Measurements from ENCODE around the gene TRAFD1.

Gene TRAFD1

DNA sequence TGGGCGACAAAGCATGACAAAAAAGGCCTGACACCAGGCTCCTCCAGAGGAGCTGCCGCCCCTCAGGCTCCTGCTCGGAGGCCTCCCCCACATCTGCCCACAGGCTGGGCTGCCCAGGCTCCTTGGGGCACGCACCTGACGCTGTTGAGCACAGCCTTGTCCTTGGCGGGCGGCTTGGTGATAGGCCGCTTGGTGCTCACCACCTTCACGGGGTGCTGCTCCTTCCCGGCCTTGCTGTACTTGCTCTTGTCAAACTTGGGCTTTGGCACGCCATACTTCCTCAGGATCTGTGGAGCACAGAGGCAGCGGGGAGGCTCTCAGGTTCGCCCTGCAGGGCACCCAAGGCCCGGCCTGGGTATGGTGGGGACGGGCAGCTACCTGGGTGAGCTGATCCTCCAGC is 53.4 kb downstream of the TRAFD1 start:
- DNase-seq, result no peak

DNA sequence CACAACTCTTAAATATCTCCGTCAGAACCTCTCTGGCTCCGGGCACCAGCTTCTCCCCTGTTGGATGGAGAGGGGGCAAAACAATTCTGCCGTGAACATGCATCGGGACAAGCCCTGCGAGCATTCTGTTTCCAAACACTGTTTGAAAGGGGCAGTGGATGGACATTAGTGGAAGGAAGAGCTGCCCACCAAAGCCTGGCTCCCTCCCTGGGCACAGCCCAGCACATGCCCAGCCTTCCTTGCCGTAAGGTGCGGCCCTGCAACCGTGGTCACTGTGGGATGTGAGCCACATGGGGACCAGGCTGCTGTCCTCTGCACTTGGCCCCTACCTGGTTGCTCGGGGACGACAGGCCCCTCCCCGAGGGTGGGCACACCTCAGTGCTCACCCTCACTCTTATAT is 54.0 kb downstream of the TRAFD1 start:
- DNase-seq, result no peak

DNA sequence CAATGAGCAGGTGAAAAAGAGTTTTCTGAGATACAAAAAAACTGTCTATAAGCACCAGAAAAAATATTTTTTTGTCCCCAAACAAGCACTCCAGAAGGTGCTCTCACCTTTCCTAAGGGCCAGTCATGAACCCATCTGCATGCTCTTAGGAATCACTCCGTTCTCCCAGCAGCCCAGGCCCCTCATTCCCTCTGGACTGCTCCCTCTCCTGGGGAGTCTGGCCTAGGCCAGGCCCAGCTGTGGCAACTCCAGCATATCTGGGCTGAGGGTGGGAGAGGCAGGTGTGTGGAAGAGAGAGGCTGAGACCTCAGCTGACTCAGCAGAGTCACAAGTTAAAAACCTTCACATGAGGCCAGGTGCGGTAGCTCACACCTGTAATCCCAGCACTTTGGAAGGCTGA is 54.6 kb downstream of the TRAFD1 start:
- no peak for DNase-seq

DNA sequence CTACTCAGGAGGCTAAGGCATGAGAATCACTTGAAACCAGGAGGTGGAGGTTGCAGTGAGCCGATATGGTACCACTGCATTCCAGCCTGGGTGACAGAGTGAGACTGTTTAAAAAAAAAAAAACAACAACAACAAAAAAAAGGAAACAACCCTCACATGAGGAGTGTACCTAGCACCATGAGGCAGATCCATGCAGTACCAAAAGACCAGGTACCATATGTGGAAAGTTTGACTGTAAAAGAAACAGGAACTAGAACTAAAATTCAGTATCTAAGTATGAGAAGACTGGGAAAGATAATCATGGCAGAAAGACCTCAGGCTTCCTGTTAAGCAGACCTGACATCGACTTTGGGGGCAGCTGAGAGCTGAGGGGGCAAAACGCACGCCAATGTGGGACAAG is 55.1 kb downstream of the TRAFD1 start:
- no peak for DNase-seq

DNA sequence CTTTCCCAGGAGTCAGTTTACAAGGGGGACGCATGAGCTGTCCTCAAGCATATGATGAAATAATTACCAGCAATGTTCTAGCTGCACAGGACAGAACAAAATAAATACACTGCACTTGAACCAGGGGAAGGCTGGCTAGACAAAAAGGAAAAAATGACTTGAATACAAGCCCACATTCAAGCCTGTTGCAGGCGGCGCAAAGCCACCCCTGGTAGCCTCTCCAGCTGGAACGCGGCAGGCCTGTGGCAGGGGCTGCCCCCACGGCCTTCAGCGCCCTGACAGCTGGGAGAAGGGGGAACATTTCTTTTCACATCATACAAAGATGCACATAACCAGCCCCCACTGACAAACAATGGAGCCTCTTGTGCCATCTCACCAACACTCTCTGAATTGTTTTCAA is 57.1 kb downstream of the TRAFD1 start:
- no peak for DNase-seq

DNA sequence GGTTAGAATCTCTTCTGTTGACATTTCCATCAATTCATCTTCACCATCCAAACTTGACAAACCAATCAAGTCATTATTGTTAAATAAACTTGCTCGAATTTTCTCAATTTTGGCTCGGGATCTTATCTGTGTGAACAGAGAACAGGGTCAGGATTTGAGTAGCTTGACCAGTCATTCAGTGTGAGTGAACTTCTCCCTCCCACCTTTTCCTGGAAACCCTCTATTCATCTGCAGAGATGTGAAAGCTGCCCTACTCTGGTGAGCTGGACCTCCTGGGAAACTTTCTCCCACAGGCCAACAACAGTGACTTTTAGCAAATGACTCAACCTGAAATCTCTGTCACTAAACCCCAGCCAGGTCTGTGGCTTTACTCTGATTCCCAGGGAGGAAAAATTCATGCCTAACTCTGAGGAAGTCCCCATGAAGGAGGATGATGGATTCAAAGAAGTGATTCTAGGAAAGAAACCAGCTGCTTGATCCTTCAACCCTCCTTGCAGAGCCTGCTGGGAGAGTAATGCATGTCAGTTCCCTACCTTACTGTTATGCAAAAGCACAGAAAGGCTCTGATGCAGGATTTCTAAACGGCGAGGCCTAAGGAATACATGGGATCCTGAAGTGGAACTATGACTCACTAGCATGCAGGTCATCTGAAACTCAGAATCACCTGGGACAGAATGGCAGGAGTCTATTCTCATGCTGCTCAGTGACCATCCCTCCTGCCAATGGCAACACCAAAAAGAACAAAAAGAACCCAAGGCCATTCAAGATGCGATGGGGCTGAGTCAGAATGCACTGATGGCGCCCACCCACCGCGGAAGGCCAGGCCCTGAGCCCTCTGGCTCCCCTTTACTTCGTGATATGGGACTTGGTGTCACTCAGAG is 58.0 kb downstream of the TRAFD1 start:
- no peak for DNase-seq

DNA sequence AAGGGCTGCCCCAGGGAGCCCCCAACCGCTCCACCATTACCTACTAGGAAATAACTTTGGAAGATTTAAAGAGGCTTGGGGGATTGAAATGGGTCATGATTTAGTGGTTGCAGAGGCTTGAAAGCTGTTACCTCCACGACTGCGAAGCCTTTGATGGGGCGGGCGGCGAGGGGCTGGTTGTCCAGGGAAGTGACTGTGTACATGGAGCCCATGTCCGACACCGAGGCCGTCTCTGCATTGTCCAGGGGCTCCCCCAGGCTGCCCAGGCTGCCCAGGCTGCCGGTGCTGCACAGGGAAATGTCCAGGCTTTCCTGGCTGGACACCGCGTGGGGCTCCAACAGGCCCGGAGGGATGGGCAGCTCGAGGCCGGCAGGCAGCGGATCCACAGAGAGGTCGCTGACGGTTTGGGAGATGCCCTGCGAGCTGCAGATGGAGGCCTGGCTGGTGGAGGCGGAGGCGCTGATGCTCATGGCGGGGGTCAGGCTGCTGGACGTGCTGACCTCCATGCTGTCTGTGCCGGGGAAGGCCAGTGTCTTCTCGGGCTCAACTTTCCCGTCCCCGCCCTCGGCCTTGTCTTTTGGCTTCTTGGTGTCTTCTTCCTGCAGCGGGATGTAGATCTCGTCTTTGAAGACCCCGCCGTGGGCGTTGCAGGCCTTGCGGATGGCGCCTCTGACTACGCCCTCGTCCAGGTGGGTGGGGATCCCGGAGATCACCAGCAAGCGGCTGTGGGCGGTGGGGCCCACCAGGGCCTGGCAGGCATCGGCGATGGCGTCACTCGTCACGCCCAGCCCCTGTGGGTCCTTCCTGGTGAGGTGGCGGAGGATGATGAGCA is 58.9 kb downstream of the TRAFD1 start:
- no peak for DNase-seq

DNA sequence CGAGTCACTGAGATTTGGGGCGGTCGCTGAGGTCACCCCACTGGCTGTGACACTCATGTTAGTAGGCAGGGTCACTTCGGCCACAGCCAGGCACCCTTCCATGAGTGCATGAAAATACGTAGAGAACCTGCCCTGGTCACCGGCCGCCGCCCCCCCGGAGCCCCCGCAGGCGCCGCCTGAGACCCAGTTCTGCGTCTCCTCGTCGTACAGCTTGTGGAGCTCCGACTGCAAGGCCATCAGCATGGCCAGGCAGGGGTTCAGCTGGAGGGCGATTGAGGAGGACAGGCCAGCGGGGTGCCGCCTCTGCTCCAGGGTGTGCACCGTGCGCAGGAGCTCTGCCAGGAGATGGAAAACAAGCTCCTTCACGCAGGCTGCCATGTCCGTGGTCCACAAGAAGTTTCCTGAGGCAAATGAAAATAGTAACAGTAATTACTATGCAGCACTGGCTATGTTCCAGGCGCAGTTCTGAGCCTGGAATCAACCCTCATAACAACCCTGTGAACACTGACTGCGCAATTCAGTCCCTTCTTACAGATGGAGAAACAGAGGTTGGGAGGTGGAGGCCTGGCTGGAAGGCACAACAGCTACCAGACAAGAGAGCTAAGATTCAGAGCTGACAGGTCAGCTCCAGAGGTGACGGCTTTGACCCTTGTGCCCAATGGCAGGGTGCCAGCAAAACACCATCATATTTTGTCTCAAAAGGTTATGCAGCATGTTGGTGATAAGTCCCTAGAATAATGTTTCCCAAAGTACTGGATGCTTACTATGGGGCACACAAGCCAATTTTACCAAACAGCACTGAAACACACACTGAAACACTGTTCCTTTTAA is 59.9 kb downstream of the TRAFD1 start:
- DNase-seq, result no peak

DNA sequence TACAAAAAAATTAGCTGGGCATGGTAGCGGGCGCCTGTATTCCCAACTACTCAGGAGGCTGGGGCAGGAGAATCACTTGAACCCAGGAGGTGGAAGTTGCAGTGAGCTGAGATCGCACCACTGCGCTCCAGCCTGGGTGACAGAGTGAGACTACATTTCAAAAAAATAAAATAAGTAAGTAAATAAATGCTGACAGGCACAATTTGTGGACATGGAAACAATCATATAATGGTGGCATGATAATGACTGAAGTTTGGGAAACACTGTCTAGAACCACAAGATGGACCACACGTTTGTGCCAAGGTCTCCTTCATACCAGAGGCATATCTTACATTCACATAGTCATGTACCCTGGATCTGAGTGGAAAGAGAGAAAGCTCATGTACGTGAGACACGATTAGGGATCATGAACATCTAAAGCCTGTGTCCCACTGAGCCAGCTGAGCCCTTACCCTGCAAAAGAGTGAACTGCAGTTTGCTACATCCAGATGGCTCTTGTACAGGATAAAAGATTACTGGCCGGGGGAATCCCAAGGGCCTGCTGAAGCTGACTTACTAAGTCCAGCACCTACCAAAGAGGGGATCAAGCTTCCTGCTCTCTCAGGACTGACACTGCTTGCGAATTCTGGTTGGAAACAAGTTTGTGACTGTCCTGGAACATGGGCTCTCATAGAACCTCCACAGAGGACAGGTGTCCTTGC is 62.9 kb downstream of the TRAFD1 start:
- DNase-seq, result no peak

DNA sequence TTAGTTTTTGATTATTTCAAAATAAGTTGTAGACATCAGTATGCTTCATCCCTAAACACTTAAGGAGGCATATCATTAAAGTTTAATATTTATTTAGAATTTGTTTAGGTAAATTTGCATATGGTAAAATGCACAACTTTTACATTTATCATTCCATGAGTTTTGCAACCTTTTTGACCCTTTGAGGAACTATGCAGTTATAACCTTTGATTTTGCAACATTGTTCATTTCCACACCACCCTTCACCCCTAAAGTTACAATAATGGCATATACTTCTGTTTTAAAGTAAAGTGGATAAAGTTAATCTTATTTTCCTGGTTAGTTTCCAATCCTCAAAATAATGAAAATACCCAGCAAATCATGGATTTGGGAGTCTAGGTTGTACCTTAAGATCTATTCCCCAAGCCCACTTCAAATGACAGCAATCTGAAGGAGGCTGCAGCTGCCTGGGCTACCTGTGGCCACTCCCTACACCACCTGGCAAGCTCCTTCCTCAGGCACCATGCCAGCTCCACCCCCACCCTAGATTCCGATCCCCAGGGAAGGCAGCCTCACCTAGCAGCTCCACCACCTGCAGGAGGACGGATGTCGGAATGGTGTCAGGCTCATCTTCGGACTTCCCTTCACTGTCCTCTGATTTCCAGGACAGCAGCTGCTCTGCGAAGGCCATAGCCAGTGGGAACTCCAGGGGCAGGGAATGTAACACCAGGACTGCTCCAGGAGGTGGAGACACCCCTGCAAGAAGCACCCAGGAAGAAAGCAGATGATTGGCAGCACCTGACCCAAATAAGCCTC is 65.1 kb downstream of the TRAFD1 start:
- DNase-seq, result peak; percentile 91

DNA sequence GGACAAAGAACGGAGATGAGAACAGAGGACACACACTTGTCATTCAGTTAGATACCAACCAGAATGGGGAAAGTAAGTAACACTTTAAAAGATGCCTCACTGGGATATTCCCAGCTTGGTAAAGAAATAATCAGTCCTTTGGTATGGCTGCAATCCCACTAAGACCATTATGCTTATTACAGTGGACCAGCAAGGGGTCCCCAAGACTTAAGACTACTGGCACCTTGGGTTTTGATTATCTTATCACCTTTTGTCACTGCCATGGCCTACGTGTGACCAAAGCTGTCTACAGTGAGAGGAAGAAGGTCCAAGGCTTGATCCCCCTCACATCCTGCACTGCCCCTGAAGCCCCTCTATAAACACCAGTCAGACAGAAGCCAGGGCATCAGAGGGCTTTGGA is 65.8 kb downstream of the TRAFD1 start:
- no peak for DNase-seq

DNA sequence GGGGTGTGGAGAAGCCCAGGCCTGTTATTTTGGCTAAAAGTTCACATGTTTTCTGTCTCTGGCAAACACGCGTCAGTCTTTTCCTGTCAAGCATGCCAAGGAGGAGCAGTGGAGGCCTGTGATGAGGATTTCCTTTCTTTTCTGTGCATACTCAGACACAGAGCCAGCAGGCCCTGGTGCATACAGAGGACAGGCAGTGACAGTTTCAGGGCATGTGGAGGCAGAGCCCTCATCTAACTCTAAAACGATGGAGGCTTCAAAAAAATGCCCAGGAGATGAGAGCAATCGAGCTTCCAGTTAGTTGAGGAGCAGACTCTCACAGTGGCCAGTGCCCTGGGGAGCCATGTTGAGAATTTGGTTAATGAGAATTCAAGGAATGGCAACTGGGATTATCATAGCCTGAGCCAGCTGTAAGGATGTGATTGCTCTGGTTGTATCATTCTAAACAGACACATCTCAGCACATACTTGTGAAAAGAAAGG is 66.5 kb downstream of the TRAFD1 start:
- peak; percentile 62 for DNase-seq

DNA sequence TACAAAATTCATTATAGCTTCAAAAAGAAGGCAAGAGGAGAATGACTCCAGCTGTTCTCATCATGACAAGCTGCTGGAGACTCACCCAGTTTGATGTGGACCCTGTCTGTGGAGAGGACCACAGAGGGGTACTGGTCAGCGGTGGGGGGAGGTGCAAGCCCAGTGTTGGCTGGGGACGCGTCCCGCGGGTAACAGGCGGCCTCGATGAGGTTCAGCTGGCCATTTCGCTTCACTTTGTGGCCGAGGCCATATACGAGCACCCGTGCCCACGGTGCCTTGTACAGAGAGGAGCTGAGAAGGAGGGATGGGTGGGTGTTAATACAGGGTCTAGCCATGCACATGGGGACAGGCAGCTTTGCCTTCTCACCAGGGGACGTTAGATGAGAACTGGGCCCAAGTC is 67.1 kb downstream of the TRAFD1 start:
- DNase-seq, result no peak

DNA sequence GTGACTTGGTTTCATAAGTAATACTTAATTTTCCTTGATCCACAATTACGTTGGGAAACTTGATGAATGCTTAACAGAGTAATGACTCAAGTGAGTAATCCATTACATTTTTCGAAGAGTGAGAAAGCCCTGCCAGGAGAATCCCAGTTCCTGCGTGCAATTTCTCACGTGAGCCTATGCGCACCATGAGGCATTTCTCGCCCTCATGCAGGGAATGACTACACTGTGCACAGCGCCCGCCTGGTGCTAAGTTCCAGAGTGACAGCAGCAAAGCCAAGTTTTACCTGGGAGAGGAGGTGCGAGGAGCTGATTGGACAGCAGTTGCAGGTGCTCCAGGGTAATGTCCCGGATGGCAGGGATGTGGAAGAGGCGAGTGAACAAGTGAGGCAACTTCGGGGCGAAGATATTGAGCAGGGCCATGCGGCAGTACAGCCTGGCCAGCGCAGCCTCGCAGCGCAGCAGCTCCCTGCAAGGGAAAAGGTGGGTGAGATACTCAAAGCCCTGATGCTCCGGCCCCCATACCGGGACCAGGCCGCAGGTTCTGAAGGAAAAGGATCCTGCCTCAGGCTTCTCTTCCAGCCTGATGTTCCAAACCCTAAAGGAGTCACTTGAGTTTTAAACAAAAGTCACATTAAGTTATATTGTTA is 69.4 kb downstream of the TRAFD1 start:
- DNase-seq, result no peak

DNA sequence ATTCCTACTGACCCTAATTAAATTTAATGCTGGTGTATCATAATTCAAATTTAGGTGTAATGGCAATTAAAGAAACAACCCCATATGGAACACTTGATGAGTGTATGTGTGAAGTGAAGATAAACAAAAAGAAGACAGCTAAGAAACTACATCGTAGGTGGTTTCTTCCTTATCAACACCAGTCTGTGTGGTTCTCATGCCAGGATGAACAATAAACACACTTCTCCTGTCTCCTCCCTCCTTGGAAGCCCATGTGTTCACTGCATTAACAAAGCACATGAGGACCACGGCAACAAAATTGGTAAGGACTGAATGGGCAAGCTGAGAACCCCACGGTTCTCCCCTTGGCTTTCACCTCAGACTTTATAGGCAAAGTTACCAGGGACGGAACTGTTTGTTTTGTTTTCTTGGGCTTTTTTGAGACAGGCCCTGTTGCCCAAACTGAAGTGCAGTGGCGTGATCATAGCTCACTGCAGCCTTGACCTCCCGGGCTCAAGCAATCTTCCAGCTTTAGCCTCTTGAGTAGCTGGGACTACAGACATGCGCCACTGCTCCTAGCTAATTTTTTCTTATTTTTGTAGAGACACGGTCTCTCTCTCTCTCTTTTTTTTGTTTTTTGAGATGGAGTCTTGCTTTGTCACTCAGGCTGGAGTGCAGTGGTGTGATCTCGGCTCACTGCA is 71.0 kb downstream of the TRAFD1 start:
- DNase-seq, result no peak

DNA sequence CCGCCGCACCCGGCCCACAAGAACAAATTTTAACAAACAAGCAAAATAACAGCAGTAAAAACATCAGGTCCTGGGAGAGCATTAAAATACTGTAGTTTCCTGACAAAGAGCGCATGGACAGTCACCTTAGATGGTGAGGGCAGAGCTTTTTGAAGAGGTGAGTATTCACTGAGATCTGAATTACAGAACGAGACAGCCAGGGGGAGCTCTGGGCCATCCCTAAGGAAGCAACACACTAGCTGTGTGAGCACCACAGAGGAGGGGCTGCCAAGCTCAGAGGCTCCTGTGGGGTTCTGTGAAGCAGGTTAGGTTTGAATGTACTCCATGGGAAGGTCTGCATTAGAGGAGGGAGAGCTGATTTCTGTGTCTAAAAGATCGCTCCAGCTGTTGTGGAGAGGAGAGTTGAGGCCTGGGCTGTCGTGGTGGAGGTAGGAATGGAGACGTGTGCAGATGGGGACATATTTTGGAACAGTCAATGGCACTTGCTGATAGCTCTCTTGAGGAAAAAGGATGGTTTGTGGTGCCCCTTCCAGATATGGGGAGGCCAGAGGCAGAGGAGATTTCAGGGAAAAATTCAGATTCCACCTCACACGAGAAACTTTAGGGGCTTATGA is 72.9 kb downstream of the TRAFD1 start:
- DNase-seq, result peak; percentile 60

DNA sequence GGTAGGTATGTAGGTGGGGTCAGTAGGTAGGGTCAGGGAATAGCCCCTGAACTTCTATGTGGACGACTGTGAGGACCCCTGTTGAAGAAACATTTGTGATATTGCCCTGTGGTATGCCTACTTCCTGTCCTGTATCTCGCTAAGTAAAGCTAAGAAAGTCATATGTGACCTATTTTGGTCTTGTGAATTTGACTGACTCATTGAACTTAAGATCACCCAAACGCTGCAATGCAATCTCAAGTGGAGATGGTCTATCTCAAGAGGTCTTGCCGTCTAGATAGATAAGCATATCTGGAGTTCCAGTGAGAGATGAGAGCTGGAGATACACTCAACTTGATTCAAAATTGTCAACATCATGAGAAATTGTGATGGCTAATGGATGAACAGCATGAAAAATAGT is 73.8 kb downstream of the TRAFD1 start:
- no peak for DNase-seq
